ELR (cell line): ENCODE results near the gene KIF9.
"Not testable (repeated sequence)": the region's sequence is repeated elsewhere in the genome, so short reads cannot be mapped to it uniquely, and the experiment has no call there.

Experiments
- DNase-seq: peaks from one replicate; pipeline ENCODE4 v3.0.0-alpha.2; 2015; ENCODE audit warnings: low read depth

The KIF9 gene, protein sequence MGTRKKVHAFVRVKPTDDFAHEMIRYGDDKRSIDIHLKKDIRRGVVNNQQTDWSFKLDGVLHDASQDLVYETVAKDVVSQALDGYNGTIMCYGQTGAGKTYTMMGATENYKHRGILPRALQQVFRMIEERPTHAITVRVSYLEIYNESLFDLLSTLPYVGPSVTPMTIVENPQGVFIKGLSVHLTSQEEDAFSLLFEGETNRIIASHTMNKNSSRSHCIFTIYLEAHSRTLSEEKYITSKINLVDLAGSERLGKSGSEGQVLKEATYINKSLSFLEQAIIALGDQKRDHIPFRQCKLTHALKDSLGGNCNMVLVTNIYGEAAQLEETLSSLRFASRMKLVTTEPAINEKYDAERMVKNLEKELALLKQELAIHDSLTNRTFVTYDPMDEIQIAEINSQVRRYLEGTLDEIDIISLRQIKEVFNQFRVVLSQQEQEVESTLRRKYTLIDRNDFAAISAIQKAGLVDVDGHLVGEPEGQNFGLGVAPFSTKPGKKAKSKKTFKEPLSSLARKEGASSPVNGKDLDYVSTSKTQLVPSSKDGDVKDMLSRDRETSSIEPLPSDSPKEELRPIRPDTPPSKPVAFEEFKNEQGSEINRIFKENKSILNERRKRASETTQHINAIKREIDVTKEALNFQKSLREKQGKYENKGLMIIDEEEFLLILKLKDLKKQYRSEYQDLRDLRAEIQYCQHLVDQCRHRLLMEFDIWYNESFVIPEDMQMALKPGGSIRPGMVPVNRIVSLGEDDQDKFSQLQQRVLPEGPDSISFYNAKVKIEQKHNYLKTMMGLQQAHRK

DNA sequence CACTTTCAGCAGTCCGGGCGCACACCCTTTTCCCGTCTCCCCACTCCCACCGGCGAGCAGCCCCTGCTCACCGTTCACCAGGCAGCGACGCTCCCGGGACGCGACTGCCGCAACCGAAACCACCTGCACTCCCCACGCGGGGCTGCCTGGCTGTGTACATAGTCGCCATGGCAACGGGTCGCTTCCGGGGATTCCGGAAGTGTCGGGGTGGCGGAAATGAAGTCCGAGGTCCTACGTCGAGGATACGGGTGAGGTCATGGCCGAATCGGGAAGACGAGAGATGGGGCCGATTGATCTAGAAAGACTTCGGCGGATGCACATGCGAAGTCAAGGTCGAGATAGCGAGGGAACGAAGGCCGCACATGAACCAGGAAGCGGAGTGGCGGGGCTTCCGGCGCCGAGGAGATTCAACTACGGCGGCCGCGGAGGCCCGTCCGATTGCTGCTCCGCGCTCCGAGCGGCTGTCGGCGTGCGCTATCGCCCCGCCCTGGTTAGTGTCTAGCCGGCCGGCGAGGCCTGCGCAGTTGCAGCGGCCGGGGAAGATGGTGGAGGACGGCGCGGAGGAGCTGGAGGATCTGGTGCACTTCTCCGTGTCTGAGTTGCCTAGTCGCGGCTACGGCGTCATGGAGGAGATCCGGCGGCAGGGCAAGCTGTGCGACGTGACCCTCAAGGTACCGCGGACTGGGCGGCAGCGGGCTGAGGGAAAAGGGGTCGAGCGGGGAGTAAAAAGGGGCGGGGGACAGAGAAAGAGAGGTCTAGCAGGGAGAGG lies at the start of gene KIF9, which contains the start of gene KLHL18:
Gene KIF9 (minus strand): TSS at position 376 of the 769 bp plus-strand sequence. CDS start 5,425 bp downstream, outside the sequence.
Gene KLHL18 (plus strand): TSS at position 521 of the 769 bp plus-strand sequence. CDS start 22 bp downstream, at position 543.
- peak; percentile 96 for DNase-seq

DNA sequence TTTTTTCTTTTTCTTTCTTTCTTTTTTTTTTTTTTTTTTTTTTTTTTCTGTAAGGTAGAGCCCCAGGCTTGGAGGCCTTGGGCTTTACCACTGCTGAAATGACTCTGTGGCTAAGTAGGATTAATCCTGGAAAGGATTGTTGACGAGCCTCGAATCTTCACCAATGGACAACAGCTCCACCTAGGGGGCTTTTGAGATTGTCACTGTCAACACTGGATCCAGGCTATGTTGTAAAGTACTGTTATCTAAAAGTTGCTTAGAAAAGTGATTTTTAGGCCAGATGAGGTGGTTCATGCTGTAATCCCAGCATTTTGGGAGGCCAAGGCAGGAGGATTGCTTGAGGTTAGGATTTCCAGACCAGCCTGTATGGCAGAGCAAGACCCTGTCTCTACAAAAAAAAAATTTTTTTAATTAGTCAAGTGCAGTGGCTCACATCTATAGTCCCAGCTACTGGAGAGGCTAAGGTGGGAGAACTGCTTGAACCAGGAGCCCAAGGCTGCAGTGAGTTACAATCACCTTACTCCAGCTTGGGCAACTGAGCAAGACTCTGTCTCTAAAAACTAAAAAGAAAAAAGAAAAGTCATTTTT lies 41.8 kb upstream of the KIF9 start:
- DNase-seq: peak; percentile 80

DNA sequence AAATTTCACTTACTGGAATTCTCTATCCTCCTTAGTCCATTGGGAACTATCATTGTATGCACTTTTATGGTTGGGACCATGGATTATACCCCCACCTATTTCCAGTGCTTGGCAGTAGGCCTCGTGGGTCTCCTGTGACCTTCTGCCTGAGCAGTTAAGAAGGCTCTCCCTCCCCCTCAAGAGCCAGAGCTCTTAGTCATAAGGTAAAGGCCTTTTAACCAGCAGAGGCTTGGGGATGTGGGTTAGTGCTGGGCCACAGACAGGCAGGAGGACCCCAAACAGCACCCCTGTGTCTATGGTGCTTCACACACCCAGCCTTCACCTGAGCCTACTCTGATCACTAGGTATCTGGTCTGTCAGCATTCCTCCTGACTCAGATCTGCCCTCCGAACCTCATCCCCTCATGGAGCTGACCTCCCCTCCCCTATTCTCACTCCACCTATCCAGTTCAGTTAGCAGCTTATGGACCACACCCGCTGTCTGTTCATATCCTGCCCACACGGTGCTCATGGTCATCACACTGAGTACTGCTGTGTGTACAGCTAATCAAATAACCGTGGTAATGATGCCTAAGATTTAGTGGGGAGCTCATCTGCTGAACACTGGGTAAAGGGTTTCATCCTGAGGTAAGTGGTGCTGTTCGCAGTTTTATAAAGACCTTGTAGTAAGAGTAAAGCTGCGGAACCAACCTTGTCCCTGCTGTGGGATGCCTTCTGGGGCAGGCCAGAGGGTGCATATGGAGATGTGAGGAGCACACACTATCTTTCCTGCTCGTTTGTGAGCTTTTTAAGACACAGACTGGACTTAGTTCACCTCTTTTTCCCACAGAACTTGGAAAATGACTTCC lies 41.1 kb upstream of the KIF9 start:
- DNase-seq: peak; percentile 65

DNA sequence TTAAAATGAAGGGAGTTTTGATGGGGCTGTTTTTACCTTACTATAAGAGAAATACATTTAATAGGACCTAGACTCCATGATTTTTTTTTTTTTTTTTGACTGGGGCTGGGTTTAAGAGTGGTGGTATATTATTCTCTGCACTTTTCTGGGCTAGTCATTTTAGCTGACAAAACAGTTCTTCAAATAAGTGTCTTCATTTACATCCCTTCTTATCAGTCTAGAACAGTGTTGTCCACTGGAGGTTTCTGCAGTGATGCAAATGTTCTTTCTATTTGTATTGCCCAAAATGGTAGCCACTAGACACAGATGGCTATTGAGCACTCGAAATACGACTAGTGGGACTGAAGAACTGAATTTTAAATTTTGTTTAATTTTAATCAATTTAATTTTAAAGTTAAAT lies 37.4 kb upstream of the KIF9 start:
- no peak for DNase-seq

DNA sequence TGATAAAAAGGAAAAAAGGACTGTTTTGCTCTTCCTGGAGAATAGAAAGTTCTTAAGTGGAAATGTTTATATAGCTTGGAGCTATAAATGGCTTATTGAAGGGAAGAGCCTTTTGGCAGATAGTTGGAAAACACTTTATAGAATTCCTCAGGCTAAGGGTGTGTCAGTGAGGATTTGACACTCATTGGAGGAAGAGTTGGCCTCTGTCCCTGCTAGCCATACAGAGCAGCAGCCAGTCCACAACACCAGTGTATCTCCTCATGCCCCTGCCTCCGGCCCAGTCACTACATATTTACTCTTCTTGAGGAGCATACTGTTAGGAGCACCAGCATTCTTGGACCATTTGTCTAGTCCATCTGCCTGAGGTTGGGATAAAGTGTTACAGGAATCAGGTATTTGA lies 36.3 kb upstream of the KIF9 start:
- DNase-seq: no peak

DNA sequence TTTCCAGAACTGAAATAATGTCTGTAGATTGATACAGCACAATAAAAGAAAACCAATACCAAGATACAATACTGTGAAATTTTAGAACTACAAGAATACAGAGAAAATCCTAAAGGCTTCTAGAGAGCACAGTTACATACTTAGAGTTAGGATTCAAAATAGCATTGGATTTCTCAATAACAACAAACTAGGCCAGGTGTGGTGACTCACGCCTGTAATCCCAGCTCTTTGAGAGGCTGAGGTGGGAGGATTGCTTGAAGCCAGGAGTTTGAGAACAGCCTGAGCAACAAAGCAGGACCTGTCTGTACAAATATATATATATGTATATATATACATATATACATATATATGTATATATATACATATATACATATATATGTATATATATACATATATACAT lies 33.6 kb upstream of the KIF9 start:
- DNase-seq: not testable (repeated sequence)

DNA sequence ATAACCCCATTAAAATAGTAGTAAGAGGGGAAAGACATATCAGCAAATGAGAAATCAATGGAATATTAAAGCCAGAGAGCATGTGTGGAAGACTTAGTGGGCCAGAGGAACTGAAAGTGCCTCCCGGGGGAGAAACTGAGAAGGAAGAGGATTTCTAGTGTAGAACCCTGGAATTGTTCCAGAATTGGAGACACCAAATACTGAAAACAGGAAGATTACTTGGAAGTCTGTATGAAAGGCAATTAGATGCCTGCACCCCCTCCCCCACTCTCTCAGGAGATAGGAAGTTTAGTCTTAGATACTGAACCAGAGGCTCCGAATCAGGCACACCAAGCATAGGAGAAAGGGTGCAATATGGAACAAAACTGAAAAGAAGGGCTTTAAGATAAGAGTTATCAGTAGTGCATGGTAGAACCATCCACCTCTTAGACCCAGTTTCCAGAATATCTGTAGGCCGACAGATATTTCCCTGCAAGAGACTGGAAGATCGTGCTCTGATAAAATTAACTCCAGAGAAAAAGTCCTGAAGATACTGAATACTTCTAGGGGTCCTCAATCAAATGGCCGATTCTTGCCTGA lies 32.6 kb upstream of the KIF9 start:
- no peak for DNase-seq

DNA sequence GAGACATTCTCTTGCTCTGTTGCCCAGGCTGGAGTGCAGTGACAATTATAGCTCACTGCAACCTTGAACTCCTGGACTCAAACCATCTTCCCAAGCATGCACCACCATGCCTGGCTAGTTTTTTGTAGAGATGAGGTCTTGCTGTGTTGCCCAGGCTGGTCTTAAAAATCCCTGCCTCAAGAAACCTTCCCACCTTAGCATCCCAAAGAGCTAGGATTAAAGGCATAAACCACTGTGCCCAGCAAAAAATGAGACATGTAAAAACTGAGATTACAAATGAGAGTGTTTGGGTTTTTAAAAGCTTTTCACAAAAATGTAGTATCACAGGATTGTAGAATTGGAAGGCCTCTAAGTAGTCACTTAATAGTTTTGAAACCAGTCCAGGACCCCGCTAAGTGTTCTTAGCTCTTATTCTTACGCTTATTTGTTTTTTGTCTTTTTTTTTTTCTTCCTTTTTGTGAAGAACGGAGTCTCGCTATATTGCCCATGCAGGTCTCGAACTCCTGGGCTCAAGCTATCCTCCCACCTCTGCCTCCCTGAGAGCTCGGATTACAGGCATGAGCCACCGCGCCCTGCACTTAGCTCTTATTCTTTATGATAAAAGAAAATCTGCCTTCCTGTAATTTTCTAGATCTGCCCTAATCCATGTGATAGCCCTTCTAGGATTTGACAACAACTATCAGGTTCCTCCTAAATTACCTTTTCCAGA lies 31.6 kb upstream of the KIF9 start:
- no peak for DNase-seq

DNA sequence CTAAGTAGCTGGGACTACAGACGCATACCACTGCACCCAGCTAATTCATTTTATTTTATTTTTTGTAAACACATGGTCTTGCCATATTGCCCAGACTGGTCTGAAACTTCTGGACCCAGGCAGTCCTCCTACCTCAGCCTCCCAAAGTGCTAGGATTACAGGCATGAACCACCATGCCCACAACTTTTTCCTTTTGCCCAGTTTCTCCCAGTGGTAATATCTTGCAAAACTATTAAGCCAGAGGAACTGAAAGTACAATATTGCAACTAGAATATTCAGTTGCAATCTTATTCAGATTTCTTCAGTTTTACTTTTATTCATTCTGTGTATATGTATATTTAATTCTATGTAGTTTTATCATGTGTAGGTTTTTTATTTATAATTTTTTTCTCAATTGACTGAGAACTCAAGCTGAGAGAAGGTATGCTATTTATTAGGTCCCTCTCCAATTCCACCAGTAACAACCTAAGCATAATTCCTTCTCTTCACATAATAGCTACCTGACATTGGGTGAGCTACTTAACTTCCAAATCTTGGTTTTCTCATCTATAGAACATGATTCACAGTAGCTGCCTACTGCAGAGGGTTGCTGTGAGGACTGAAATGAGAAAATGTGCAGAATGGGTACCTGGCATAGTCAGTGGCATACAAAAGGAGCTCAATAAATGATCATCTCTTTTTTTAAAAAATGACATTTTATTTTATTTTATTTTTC lies 30.9 kb upstream of the KIF9 start:
- no peak for DNase-seq

DNA sequence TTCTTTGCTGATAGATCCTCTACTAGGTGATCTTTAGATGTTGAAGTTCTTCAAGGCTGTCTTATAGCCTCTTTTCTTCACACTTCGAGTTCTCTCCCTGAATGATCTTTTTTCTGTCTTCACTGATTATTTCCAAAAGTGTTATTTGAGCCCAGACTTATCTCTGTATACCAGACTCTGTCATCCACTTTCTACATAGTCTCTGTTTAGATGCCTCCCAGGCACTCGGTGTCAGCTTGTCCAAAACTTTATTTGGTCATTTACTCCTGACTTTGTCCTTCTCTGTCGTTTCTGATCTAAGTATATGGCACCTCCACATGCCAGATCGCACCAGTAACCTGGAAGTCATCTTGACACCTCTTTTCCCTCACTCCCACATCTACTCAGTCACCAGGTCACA lies 27.8 kb upstream of the KIF9 start:
- DNase-seq: no peak

DNA sequence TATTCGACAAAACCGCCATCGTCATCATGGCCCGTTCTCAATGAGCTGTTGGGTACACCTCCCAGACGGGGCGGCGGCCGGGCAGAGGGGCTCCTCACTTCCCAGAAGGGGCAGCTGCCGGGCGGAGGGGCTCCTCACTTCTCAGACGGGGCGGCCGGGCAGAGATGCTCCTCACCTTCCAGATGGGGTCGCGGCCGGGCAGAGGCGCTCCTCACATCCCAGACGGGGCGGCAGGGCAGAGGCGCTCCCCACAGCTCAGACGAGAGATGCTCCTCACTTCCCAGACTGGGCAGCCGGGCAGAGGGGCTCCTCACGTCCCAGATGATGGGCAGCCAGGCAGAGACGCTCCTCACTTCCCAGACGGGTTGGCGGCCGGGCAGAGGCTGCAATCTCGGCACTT lies 26.6 kb upstream of the KIF9 start:
- not testable (repeated sequence) for DNase-seq

DNA sequence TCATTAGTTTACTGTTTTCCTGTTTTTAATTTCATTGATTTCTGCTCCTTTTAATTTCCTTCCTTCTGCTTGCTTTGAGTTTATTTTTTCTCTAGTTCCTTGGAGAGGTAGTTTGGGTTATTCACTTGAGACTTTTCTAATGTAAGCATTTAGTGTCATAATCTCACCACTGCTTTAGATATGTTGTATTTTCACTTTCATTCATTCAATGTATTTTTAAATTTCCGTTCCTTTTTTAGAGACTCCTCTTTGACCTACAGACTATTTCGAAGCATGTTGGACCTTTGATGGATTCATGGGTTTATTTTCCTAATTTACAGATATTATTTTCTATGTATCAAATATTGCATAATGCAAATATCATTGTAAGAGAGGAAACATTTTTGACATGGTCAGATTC lies 23.4 kb upstream of the KIF9 start:
- no peak for DNase-seq

DNA sequence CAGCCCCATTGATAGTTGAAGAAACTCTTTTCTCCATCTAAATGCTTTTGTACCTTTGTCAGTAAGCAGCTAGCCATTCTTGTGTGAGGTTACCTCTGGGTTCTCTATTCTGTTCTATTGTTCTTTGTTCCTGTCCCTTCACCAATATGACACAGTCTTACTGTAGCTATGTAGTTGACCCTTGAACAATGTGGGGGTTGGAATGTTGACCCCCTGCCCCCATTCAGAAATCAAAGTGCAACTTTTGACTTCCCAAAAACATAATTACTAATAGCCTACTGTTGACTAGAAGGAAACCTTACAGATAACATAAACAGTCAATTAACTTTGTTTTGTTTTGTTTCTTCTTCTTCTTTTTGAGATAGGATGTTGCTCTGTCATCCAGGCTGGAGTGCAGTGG lies 18.9 kb upstream of the KIF9 start:
- DNase-seq: no peak

DNA sequence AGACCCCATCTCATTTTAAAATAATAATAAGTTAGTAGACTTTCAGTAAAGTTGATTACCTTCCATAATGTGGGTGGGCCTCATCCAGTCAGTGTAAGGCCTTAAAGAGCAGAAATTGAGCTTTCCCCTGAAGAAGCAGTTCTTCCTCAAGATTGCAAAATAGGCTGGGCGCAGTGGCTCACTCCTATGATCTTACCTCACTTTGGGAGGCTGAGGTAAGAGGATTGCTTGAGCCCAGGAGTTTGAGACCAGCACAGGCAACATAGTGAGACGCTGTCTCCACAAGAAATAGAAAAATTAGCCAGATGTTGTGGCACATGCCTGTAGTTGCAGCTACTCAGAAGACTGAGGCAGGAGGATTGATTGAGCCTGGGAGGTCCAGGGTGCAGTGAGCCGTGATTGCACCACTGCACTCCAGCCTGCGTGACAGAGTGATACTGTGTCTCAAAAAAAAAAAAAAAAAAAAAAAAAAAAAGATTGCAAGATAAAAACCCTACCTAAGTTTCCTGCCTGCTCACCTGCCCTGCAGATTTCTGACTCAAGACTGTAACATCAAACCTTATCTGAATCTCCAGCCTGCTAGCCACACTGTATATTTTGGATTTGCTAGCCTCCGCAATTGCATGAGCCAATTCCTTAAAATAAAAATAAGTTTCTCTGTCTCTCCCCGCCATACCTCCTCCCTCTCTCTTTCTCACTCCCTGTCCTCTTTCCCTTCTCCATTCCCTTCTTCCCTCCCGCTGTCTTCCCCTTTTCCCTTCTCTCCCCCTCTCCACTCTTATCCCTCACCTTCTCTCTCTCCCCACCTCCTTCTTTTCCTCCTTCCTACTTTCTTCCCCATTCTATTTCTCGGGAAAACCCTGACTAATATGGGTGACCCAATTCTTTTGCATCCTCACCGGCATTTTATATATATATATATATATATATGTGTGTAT lies 17.1 kb upstream of the KIF9 start:
- DNase-seq: no peak

DNA sequence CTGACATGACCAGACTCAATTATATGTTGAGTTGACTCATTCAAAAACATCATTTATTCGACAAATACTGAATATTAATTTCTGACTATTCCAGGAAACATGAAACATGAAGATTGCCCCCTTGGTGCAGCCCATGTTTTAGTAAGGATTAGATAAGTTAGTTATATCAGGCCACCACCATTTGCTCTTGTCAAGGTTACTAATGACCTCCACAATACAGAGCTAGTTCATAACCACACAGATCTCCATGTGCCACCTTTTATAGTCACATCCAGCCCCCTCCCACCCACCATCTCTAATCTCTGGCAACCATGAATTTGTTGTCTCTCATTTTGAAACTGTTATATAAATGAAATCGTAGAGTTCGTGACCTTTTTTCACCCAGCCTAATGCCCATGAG lies 15.8 kb upstream of the KIF9 start:
- no peak for DNase-seq

DNA sequence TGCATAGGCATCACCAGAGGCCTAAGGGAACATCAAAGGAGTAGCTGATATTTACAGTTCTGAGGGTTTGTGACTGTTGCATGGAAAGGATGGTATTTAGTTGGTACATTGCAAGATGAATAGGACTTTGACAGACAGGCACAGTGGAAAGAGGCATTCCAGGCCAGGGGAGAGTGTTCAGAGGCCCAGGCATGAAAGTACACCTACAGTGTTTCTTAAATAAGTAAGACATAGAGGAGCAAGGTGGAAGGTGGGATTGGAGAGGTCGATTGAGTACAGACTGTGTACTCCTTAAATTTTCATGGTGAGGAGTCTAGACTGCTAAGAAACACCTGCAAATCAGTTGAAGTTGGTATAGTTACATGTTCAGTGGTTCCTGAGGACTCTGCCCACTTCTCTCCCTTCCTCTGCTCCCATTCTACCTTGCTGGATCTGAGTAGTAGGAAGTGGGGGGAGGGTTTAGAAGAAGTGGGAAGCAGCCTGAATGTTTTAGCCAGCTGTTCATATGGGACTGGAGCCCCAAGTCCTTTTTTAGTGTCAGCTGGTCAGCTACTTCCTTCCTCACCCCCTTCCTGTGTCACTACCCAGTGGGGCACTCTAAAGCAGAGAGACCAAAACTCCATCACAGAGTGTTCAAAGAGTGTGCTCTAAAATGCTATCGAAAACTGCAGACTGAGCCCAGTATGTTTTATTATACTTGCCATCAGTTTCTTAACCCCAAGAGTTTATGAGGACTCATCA lies 14.1 kb upstream of the KIF9 start:
- no peak for DNase-seq

DNA sequence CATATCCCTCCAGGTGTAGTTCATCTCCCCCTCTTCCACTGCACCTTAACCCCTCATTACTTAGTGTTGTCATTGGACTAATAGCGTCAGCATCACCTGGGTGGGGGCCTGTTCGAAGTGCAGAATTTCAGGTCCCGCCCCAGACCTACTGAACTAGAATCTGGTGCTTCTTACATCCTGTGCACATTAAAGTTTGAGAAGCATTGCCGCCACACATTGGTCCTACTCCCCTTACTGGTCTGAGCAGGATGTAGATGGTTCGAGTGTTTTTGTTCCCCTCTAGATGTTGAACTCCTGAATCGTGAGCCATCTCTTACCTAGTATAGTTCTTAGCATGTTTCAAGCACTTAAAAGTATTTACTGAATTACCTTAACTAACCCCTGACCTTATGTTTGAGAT lies 13.4 kb upstream of the KIF9 start:
- no peak for DNase-seq

DNA sequence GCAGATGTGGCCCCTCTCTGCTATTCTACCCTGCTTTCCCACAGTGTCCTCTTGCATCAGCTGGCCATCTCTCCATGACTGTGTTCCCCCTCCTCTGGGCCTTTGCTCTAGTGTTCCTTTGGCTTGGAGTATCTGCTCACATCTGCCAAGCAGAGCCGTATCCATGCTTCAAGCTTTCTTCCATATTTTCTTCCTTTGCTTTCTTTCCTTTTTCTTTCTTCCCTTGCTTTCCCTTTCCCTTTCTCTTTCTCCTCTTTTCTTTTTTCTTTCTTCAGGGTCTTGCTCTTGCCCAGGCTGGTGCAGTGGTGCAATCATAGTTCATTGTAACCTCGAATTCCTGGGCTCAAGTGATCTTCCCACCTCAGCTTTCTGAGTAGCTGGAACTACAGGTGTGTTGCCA lies 12.7 kb upstream of the KIF9 start:
- no peak for DNase-seq
